ENCODE results near the gene FER. TPM values are rescaled to one million over a fixed set of nuclear protein-coding genes. Genes with fewer than 3 reads are reported as not detected.

The FER gene
- total RNA-seq, 2 experiments from 2014 or later, result 14.2 to 15.9 TPM

DNA sequence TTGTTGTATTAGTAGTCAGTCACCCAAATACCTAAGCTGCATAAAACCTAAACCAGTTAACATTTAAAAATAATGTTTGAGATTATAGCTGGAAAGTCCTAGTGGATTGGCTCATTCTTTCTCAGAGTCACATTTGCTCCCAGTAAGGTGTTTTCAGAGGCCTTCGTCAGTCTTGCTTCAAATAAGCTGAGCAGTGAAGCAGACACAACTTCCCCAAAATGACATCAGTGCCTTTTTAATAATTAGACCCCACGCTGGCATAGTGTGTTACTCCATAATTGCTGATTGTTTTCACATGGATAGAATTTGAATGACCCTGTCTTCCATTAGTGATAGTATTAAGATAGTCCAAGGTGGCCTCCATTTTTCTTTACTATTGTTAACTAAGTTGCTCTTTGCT lies 416.3 kb downstream of the FER start:
- DNase-seq (no peak), ATAC-seq (ENCODE audit: poor library complexity) (no peak)
- H3K9me3 ChIP-seq (ENCODE audit: control insufficient read depth in 1 of 2, insufficient read depth in 1 of 2, low read length in 2 of 2), result no peaks in the 10 kb centered on the region
- no peaks in the 10 kb centered on the region for H3K36me3 ChIP-seq (ENCODE audit: insufficient read depth, low read length)
- intact Hi-C loops (cut with DNase I, micrococcal nuclease), result no loop called here
- no peaks in the 10 kb centered on the region for H3K27me3 Mint-ChIP-seq
- TF ChIP-seq, protein P1, sequence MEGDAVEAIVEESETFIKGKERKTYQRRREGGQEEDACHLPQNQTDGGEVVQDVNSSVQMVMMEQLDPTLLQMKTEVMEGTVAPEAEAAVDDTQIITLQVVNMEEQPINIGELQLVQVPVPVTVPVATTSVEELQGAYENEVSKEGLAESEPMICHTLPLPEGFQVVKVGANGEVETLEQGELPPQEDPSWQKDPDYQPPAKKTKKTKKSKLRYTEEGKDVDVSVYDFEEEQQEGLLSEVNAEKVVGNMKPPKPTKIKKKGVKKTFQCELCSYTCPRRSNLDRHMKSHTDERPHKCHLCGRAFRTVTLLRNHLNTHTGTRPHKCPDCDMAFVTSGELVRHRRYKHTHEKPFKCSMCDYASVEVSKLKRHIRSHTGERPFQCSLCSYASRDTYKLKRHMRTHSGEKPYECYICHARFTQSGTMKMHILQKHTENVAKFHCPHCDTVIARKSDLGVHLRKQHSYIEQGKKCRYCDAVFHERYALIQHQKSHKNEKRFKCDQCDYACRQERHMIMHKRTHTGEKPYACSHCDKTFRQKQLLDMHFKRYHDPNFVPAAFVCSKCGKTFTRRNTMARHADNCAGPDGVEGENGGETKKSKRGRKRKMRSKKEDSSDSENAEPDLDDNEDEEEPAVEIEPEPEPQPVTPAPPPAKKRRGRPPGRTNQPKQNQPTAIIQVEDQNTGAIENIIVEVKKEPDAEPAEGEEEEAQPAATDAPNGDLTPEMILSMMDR (IDR thresholded peaks at IDR 0.05), result no peak
- H3K4me1 Mint-ChIP-seq (ENCODE audit: low read depth), result no peaks in the 10 kb centered on the region
- H3K36me3 Mint-ChIP-seq (ENCODE audit: low read depth), result no peaks in the 10 kb centered on the region
- ChIA-PET CTCF (interaction anchor here (1.0 kb wide), 1 partner anchor 23 kb away, joined by 4 read pairs; no protein-coding TSS in a partner anchor), POLR2A (no interaction called here)
- H3K27ac Mint-ChIP-seq, result no peak overlapping the region
- H3K27me3 ChIP-seq (ENCODE audit: control insufficient read depth in 1 of 2, insufficient read depth in 2 of 2, low read length in 2 of 2), result no peaks in the 10 kb centered on the region
- no peaks in the 10 kb centered on the region for H3K4me1 ChIP-seq (ENCODE audit: insufficient read depth, low read length)
- no peaks in the 10 kb centered on the region for H3K9me3 Mint-ChIP-seq
- no peak overlapping the region for H3K4me3 ChIP-seq (ENCODE audit: low read length)
- no peak overlapping the region for H3K4me3 Mint-ChIP-seq
- no peak overlapping the region for H3K27ac ChIP-seq (ENCODE audit: low read depth in 1 of 2, low read length in 2 of 2)

DNA sequence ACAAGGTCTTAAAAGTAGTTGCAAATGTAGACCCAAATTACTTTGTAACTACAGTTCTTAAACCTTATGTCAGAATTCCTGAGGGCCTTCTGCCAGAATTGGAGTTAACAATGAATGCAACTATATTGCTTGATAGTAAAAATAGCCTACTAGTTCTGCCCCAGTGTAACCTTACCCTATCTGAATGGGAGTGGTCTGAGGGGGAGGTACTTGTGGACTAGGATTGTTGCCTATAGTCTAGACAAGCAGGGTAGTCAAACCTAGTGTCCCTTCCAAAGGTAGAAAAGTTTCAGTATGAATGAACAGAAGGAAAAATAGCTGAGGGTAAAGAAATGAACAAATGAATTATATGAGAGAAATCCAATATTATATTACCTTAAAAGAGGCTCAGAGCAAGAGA lies 419.9 kb downstream of the FER start:
- intact Hi-C loops (cut with DNase I, micrococcal nuclease), result no loop called here
- Histone ChIP-seq H3K9me3 (ENCODE audit: control insufficient read depth in 1 of 2, insufficient read depth in 1 of 2, low read length in 2 of 2) (no peaks in the 10 kb centered on the region), H3K27me3 (ENCODE audit: control insufficient read depth in 1 of 2, insufficient read depth in 2 of 2, low read length in 2 of 2) (no peaks in the 10 kb centered on the region), H3K27ac (ENCODE audit: low read depth in 1 of 2, low read length in 2 of 2) (no peak overlapping the region), H3K36me3 (ENCODE audit: insufficient read depth, low read length) (no peaks in the 10 kb centered on the region), H3K4me1 (ENCODE audit: insufficient read depth, low read length) (no peaks in the 10 kb centered on the region), H3K4me3 (ENCODE audit: low read length) (no peak overlapping the region)
- Mint-ChIP-seq H3K4me1 (ENCODE audit: low read depth) (no peaks in the 10 kb centered on the region), H3K4me3 (no peak overlapping the region), H3K27me3 (no peaks in the 10 kb centered on the region), H3K36me3 (ENCODE audit: low read depth) (peaks cover 14% of the 10 kb centered on the region), H3K9me3 (no peaks in the 10 kb centered on the region), H3K27ac (no peak overlapping the region)
- ATAC-seq (ENCODE audit: poor library complexity), result no peak
- CTCF ChIA-PET, result no interaction called here
- POLR2A ChIA-PET, result no interaction called here
- DNase-seq, result no peak
- TF ChIP-seq, protein P1 (IDR thresholded peaks at IDR 0.05), result no peak

DNA sequence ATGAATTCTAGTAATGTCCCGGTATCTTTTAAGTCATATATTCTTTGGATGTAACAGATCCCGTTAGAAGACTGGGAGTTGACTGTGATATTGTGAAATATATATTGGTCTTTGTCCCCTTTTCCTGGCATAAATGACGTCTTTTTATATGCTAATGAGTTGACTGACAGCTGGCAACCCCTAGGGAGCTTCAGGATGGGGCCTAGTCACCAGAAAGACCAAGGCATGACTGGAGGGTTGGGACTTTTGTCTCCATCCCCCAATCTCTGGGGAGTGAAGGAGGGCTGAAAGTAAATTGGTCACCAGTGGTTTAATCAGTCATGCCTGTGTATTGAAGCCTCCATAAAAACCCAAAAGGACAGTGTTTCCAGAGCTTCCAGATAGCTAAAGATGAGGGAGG lies 420.5 kb downstream of the FER start:
- TF ChIP-seq, protein P1 (IDR thresholded peaks at IDR 0.05), result no peak
- no peak overlapping the region for H3K27ac Mint-ChIP-seq
- Histone ChIP-seq H3K27me3 (ENCODE audit: control insufficient read depth in 1 of 2, insufficient read depth in 2 of 2, low read length in 2 of 2) (no peaks in the 10 kb centered on the region), H3K36me3 (ENCODE audit: insufficient read depth, low read length) (no peaks in the 10 kb centered on the region), H3K4me3 (ENCODE audit: low read length) (no peak overlapping the region), H3K9me3 (ENCODE audit: control insufficient read depth in 1 of 2, insufficient read depth in 1 of 2, low read length in 2 of 2) (no peaks in the 10 kb centered on the region), H3K4me1 (ENCODE audit: insufficient read depth, low read length) (no peaks in the 10 kb centered on the region), H3K27ac (ENCODE audit: low read depth in 1 of 2, low read length in 2 of 2) (no peak overlapping the region)
- H3K4me1 Mint-ChIP-seq (ENCODE audit: low read depth), result no peaks in the 10 kb centered on the region
- peaks cover 14% of the 10 kb centered on the region for H3K36me3 Mint-ChIP-seq (ENCODE audit: low read depth)
- ATAC-seq (ENCODE audit: poor library complexity), result no peak
- intact Hi-C loops (cut with DNase I, micrococcal nuclease), result no loop called here
- POLR2A ChIA-PET, result no interaction called here
- no peak overlapping the region for H3K4me3 Mint-ChIP-seq
- no peaks in the 10 kb centered on the region for H3K27me3 Mint-ChIP-seq
- DNase-seq, result no peak
- CTCF ChIA-PET, result no interaction called here
- no peaks in the 10 kb centered on the region for H3K9me3 Mint-ChIP-seq
